Smooth muscle cell (in vitro differentiated cells): ENCODE data around the gene TXNRD1. TPM values are rescaled to one million over a fixed set of nuclear protein-coding genes. Genes with fewer than 3 reads are reported as not detected.

ENCODE experiments used
- DNase-seq: peaks from one replicate; lab custom pipeline; 2025; ENCODE audit not compliant: unreplicated experiment; lab: John Stamatoyannopoulos, UW
- H2AFZ ChIP-seq: fragments of 200-600 bp; sonication (generic); 2 replicates; pipeline ENCODE4 v1.6.0; 2016; ENCODE audit warnings: antibody characterized with exemption, low read depth, mild to moderate bottlenecking
- H3F3A ChIP-seq: fragments of 200-600 bp; sonication (generic); 2 replicates; pipeline ENCODE4 v1.6.0; 2017; ENCODE audit warnings: antibody characterized with exemption, low read depth
- H3K27ac ChIP-seq: fragments of 200-600 bp; sonication (generic); 2 replicates; pipeline ENCODE4 v1.5.1; 2016; ENCODE audit warnings: low read depth, mild to moderate bottlenecking
- H3K27me3 ChIP-seq: fragments of 200-600 bp; sonication (generic); 2 replicates; pipeline ENCODE4 v1.6.1; 2016; ENCODE audit warnings: low read depth, mild to moderate bottlenecking
- H3K36me3 ChIP-seq: fragments of 200-600 bp; sonication (generic); 2 replicates; pipeline ENCODE4 v1.5.1; 2016; ENCODE audit warnings: low read depth
- H3K4me1 ChIP-seq: fragments of 200-600 bp; sonication (generic); 2 replicates; pipeline ENCODE4 v1.5.1; 2016; ENCODE audit warnings: low read depth
- H3K4me2 ChIP-seq: fragments of 200-600 bp; sonication (generic); 2 replicates; pipeline ENCODE4 v1.6.0; 2016; ENCODE audit warnings: mild to moderate bottlenecking
- H3K4me3 ChIP-seq: fragments of 200-600 bp; sonication (generic); 2 replicates; pipeline ENCODE4 v1.5.1; 2016; ENCODE audit warnings: mild to moderate bottlenecking
- H3K79me2 ChIP-seq: fragments of 200-600 bp; sonication (generic); 2 replicates; pipeline ENCODE4 v1.6.0; 2016; ENCODE audit warnings: low read depth, mild to moderate bottlenecking
- H3K9ac ChIP-seq: fragments of 200-600 bp; sonication (generic); 2 replicates; pipeline ENCODE4 v1.6.0; 2016; ENCODE audit warnings: low read depth
- H3K9me3 ChIP-seq: fragments of 200-600 bp; sonication (generic); replicated peaks from 2 replicates; pipeline ENCODE4 v1.5.1; 2016; ENCODE audit warnings: low read depth
- H4K20me1 ChIP-seq: fragments of 200-600 bp; sonication (generic); 2 replicates; pipeline ENCODE4 v1.6.0; 2016; ENCODE audit warnings: low read depth
- WGBS: methylation state at CpG from one replicate; pipeline ENCODE4 v1.1.7; 2016; ENCODE audit warnings: low lambda C conversion rate; 5-methylcytosine and 5-hydroxymethylcytosine counted together
- polyA plus RNA-seq: library from polyadenylated mRNA; unstranded; fragments of >200 nt; fragmentation: Nextera tagmentation; extraction: Ambion mirVana; gene quantifications from 2 replicates; pipeline ENCODE4 v1.2.1, GENCODE V29; 2016
- total RNA-seq: library from RNA; depleted of rRNA; stranded (reverse); fragments of >200 nt; gene quantifications from 2 replicates; pipeline ENCODE4 v1.2.3, GENCODE V29; 2014
- TF ChIP-seq, protein P1 (sequence below): fragments of 200-600 bp; sonication (generic); IDR thresholded peaks from 2 replicates; pipeline ENCODE4 v1.5.1; 2017; ENCODE audit warnings: borderline replicate concordance, mild to moderate bottlenecking, antibody characterized with exemption; ENCODE audit not compliant: insufficient read depth, poor library complexity, severe bottlenecking

The TXNRD1 gene
- total and polyA plus RNA-seq, 2 experiments from 2014 or later, result 31.1 to 61.7 TPM

DNA sequence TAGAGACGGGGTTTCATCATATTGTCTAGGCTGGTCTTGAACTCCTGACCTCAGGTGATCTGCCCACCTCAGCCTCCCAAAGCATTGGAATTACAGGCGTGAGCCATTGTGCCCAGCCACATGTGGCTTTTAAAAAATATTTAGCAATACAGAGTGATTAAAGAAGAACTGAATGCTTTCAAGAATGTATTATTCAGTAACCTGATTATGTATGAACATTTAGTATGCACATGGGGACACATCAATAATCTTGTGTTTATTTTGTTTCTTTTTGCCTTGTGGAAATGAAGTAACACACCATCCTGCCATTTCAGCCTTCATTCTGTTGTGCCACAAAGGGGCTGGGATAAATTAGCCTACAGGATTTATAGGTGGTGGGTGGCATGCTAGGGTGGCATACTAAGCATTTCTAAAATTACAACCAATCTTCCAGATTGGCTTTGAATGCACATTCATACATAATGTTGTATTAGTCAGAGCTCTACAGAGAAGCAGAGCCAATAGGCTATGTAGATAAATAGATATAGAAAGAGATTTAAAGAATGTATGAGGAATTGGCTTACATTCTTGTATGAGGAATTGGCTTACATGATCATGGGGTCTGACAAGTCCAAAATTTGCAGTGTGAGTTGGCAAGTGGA is 25.5 kb upstream of the TXNRD1 start:
- H4K20me1 ChIP-seq, result no peaks in the 10 kb centered on the region
- no peak overlapping the region for H3K4me2 ChIP-seq
- H3K27me3 ChIP-seq, result no peaks in the 10 kb centered on the region
- no peaks in the 10 kb centered on the region for H3K4me1 ChIP-seq
- H3K27ac ChIP-seq, result no peak overlapping the region
- DNase-seq, result no peak
- TF ChIP-seq, protein P1, sequence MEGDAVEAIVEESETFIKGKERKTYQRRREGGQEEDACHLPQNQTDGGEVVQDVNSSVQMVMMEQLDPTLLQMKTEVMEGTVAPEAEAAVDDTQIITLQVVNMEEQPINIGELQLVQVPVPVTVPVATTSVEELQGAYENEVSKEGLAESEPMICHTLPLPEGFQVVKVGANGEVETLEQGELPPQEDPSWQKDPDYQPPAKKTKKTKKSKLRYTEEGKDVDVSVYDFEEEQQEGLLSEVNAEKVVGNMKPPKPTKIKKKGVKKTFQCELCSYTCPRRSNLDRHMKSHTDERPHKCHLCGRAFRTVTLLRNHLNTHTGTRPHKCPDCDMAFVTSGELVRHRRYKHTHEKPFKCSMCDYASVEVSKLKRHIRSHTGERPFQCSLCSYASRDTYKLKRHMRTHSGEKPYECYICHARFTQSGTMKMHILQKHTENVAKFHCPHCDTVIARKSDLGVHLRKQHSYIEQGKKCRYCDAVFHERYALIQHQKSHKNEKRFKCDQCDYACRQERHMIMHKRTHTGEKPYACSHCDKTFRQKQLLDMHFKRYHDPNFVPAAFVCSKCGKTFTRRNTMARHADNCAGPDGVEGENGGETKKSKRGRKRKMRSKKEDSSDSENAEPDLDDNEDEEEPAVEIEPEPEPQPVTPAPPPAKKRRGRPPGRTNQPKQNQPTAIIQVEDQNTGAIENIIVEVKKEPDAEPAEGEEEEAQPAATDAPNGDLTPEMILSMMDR, result no peak
- no peaks in the 10 kb centered on the region for H3F3A ChIP-seq
- no peaks in the 10 kb centered on the region for H3K9me3 ChIP-seq
- no peak overlapping the region for H3K4me3 ChIP-seq
- 93% methylated on average over 2 of the region's 2 CpGs for WGBS
- H3K79me2 ChIP-seq, result no peaks in the 10 kb centered on the region
- no peaks in the 10 kb centered on the region for H3K36me3 ChIP-seq
- H2AFZ ChIP-seq, result no peak overlapping the region
- H3K9ac ChIP-seq, result no peak overlapping the region

DNA sequence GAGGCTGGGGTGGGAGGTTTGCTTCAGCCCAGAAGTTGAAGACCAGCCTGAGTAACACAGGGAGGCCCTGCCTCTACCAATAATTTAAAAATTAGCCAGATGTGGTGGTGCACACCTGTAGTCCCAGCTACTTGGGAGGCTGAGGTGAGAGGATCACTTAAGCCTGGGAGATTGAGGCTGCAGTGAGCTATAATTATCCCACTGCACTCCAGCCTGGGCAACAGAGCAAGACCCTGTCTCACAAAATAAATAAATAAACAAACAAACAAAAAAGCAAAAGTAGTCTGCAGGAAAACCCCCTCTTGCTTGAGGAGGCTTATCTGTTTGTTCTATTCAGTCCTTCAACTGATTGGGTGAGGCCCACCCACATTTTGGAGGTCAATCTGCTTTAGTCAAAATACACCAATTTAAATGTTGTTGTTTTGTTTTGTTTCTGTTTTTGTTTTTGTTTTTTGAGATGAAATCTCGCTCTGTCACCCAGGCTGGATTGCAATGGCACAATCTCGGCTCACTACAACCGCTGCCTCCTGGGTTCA is 24.9 kb upstream of the TXNRD1 start:
- no peak overlapping the region for H3K4me2 ChIP-seq
- H3K4me3 ChIP-seq, result no peak overlapping the region
- H3F3A ChIP-seq, result no peaks in the 10 kb centered on the region
- no peak overlapping the region for H3K27ac ChIP-seq
- WGBS, result 98% methylated on average over 3 of the region's 3 CpGs
- H3K27me3 ChIP-seq, result no peaks in the 10 kb centered on the region
- H3K4me1 ChIP-seq, result no peaks in the 10 kb centered on the region
- H3K9me3 ChIP-seq, result no peaks in the 10 kb centered on the region
- H3K36me3 ChIP-seq, result no peaks in the 10 kb centered on the region
- no peak for DNase-seq
- H3K9ac ChIP-seq, result no peak overlapping the region
- no peaks in the 10 kb centered on the region for H3K79me2 ChIP-seq
- H2AFZ ChIP-seq, result no peak overlapping the region
- TF ChIP-seq, protein P1, result no peak
- no peaks in the 10 kb centered on the region for H4K20me1 ChIP-seq

DNA sequence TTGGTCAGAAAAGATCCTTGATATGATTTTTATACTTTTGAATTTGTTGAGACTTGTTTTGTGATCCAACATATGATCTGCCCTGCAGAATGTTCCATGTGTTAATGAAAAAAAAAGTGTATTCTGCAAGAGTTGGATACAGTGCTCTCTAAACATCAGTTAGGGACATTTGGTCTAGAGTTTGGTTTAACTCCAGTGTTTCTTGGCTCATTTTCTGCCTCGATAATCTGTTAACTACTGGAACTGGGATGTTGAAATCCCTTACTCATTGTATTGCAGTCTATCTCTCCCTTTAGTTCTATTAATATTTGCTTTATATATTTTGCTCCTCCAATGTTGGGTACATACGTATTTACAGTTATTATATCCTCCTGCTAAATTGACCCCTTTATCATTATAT is 18.3 kb upstream of the TXNRD1 start:
- WGBS, result 88% methylated on average over 2 of the region's 2 CpGs
- Histone ChIP-seq H4K20me1 (no peaks in the 10 kb centered on the region), H3K4me1 (no peaks in the 10 kb centered on the region), H3K79me2 (no peaks in the 10 kb centered on the region), H3K27ac (no peak overlapping the region), H3K9ac (no peak overlapping the region), H3K4me2 (no peak overlapping the region), H3K4me3 (no peak overlapping the region), H3K9me3 (no peaks in the 10 kb centered on the region), H2AFZ (no peak overlapping the region), H3K36me3 (no peaks in the 10 kb centered on the region), H3K27me3 (peaks cover 11% of the 10 kb centered on the region), H3F3A (no peaks in the 10 kb centered on the region)
- TF ChIP-seq, protein P1, result no peak
- no peak for DNase-seq

DNA sequence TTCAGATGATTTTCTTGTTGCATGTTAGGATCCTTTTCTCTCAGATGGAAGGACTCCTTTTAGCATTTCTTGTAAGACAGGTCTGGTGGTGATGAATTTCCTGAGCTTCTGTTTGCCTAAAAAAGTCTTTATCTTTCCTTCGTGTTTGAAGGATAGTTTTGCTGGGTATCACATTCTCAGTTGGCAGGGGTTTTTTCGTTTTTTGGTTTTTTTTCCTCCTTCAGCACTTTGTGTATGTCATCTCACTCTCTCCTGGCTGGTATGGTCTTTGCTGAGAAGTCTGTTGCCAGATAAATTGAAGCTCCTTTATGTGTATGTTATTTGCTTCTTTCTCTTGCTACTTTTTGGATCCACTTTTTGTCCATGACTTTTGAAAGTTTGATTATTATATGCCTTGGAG is 15.6 kb upstream of the TXNRD1 start:
- Histone ChIP-seq H3K79me2 (no peaks in the 10 kb centered on the region), H3K4me2 (no peak overlapping the region), H3K27ac (no peak overlapping the region), H3K36me3 (no peaks in the 10 kb centered on the region), H4K20me1 (no peaks in the 10 kb centered on the region), H2AFZ (no peak overlapping the region), H3K9ac (no peak overlapping the region), H3F3A (no peaks in the 10 kb centered on the region), H3K4me1 (no peaks in the 10 kb centered on the region), H3K4me3 (no peak overlapping the region), H3K9me3 (no peaks in the 10 kb centered on the region), H3K27me3 (peaks cover 11% of the 10 kb centered on the region)
- TF ChIP-seq, protein P1, result no peak
- 85% methylated on average over 2 of the region's 2 CpGs for WGBS
- no peak for DNase-seq
